RPMI8226 (cell line): ENCODE results near the gene KAZN.

Source experiments
- DNase-seq: peaks from one replicate; pipeline ENCODE4 v3.0.0-alpha.2; 2015

KAZN gene

GRCh38 chr1:14679027-14679688, 80.7 kb downstream of the KAZN start:
- no peak for DNase-seq

GRCh38 chr1:14681182-14681581, 82.7 kb downstream of the KAZN start:
- no peak for DNase-seq

- no peak for DNase-seq
Measured at GRCh38 chr1:14682941-14683621, 84.6 kb downstream of the KAZN start.

- DNase-seq, result no peak
Measured at GRCh38 chr1:14685078-14685477, 86.6 kb downstream of the KAZN start.

- no peak for DNase-seq
Measured at GRCh38 chr1:14686701-14687100, 88.2 kb downstream of the KAZN start.

GRCh38 chr1:14687147-14687546, 88.7 kb downstream of the KAZN start:
- no peak for DNase-seq

GRCh38 chr1:14689996-14690615, 91.6 kb downstream of the KAZN start:
- DNase-seq, result no peak

GRCh38 chr1:14693949-14694348, 95.5 kb downstream of the KAZN start:
- no peak for DNase-seq

GRCh38 chr1:14694589-14694988, 96.1 kb downstream of the KAZN start:
- DNase-seq, result no peak

GRCh38 chr1:14696761-14697160, 98.3 kb downstream of the KAZN start:
- no peak for DNase-seq

- DNase-seq, result no peak
Measured at GRCh38 chr1:14697353-14697752, 98.9 kb downstream of the KAZN start.

GRCh38 chr1:14698314-14698713, 99.8 kb downstream of the KAZN start:
- DNase-seq, result no peak

- no peak for DNase-seq
Measured at GRCh38 chr1:14699620-14700019, 101.1 kb downstream of the KAZN start.

- peak; percentile 50 for DNase-seq
Measured at GRCh38 chr1:14704846-14705245, 106.4 kb downstream of the KAZN start.

GRCh38 chr1:14705824-14706223, 107.3 kb downstream of the KAZN start:
- no peak for DNase-seq

GRCh38 chr1:14706631-14707030, 108.1 kb downstream of the KAZN start:
- no peak for DNase-seq

GRCh38 chr1:14707531-14708445, 109.3 kb downstream of the KAZN start:
- DNase-seq, result no peak

- DNase-seq, result no peak
Measured at GRCh38 chr1:14710331-14710730, 111.8 kb downstream of the KAZN start.

- DNase-seq, result no peak
Measured at GRCh38 chr1:14712136-14712535, 113.7 kb downstream of the KAZN start.

GRCh38 chr1:14713077-14713476, 114.6 kb downstream of the KAZN start:
- peak; percentile 11 for DNase-seq

- no peak for DNase-seq
Measured at GRCh38 chr1:14715266-14715665, 116.8 kb downstream of the KAZN start.

GRCh38 chr1:14715802-14716201, 117.3 kb downstream of the KAZN start:
- no peak for DNase-seq

GRCh38 chr1:14716474-14716873, 118.0 kb downstream of the KAZN start:
- DNase-seq, result no peak
